Endothelial cell of umbilical vein (primary cell): ENCODE results near the gene CPED1. TPM values are rescaled to one million over a fixed set of nuclear protein-coding genes. Genes with fewer than 3 reads are reported as not detected.
A peak's percentile ranks its signal among the peaks of the same experiment; 100 is the strongest.

Experiments used
- BruUV-seq: library from RNA; stranded (reverse); fragments of 400-500 nt; replicated peaks from 2 replicates; lab custom pipeline; 2021; lab: Mats Ljungman, UMichigan
- CTCF ChIA-PET: fragments of 300-600, 350-600 bp; sonication (Branson Sonifier 250); formaldehyde crosslinking; loops from one replicate; lab custom pipeline; 2021; ENCODE audit warnings: antibody characterized with exemption, inconsistent platforms; lab: Charles Lee
- POLR2A ChIA-PET: fragments of 300-600, 350-600 bp; sonication (Branson Sonifier 250); formaldehyde crosslinking; loops from one replicate; lab custom pipeline; 2021; ENCODE audit warnings: antibody characterized with exemption, inconsistent platforms; lab: Charles Lee
- DNase-seq: peaks from one replicate; pipeline ENCODE4 v3.0.0-alpha.2; 2011; ENCODE audit warnings: low read depth, low spot score
- FAIRE-seq: peaks from 2 replicates; lab custom pipeline; 2011; peaks lifted over from hg19 to GRCh38; lab: Jason Lieb, UNC
- H2AFZ ChIP-seq: 2 replicates; pipeline ENCODE4 v1.6.0; 2012; ENCODE audit warnings: low read depth, low read length, control low read depth, inconsistent platforms
- H3K27ac ChIP-seq: 2 replicates; pipeline ENCODE4 v1.5.1; 2011; ENCODE audit warnings: low read depth, mild to moderate bottlenecking, control low read depth, low read length, moderate library complexity; ENCODE audit not compliant: insufficient read depth
- H3K27me3 ChIP-seq, 2 experiments: 2 replicates each; pipeline versions ENCODE4 v1.6.0 to v1.6.1; 2011; ENCODE audit warnings: low read length in 2 of 2, mixed read lengths in 1 of 2; ENCODE audit not compliant: control insufficient read depth in 2 of 2, insufficient read depth in 2 of 2
- H3K36me3 ChIP-seq, 2 experiments: 2 replicates in 1 of 2; 3 replicates in 1 of 2; pipeline ENCODE4 v1.5.1; 2011; ENCODE audit warnings: low read length in 2 of 2, mild to moderate bottlenecking in 1 of 2, moderate library complexity in 1 of 2; ENCODE audit not compliant: control insufficient read depth in 2 of 2, insufficient read depth in 2 of 2; ENCODE audit errors: extremely low read depth in 1 of 2
- H3K4me1 ChIP-seq: 3 replicates; pipeline ENCODE4 v1.5.1; 2011; ENCODE audit warnings: mild to moderate bottlenecking, low read length; ENCODE audit not compliant: control insufficient read depth, insufficient read depth; ENCODE audit errors: extremely low read depth
- H3K4me2 ChIP-seq: 2 replicates; pipeline ENCODE4 v1.6.1; 2011; ENCODE audit warnings: low read length, control low read depth, mixed read lengths; ENCODE audit not compliant: insufficient read depth
- H3K4me3 ChIP-seq, 3 experiments: fragments of 200-600 bp in 1 of 3; sonication (generic), shearing (Covaris generic) in 1 of 3; replicated peaks in 1 of 3; 2 replicates each; pipeline ENCODE4 v1.5.1; 2011 to 2016; ENCODE audit warnings: control low read depth in 3 of 3, low read length in 3 of 3, mild to moderate bottlenecking in 2 of 3, inconsistent platforms in 1 of 3, low read depth in 1 of 3, moderate library complexity in 1 of 3; ENCODE audit not compliant: insufficient read depth in 1 of 3
- H3K79me2 ChIP-seq: 2 replicates; pipeline ENCODE4 v1.6.0; 2012; ENCODE audit warnings: low read length, inconsistent platforms; ENCODE audit not compliant: control insufficient read depth, insufficient read depth
- H3K9ac ChIP-seq: replicated peaks from 2 replicates; pipeline ENCODE3; 2011; ENCODE audit warnings: low read length, control low read depth; ENCODE audit not compliant: insufficient read depth; ENCODE audit errors: extremely low read depth
- H3K9me1 ChIP-seq: replicated peaks from 3 replicates; pipeline ENCODE4 v1.6.0; 2011; ENCODE audit warnings: mild to moderate bottlenecking, low read length; ENCODE audit not compliant: control insufficient read depth, insufficient read depth; ENCODE audit errors: extremely low read depth
- H3K9me3 ChIP-seq: replicated peaks from 2 replicates; pipeline ENCODE4 v1.5.1; 2012; ENCODE audit warnings: low read length, inconsistent platforms; ENCODE audit not compliant: control insufficient read depth, insufficient read depth
- H4K20me1 ChIP-seq: replicated peaks from 2 replicates; pipeline ENCODE3; 2011; ENCODE audit warnings: mild to moderate bottlenecking, low read length; ENCODE audit not compliant: control insufficient read depth, insufficient read depth; ENCODE audit errors: extremely low read depth
- CTCF ChIP-seq, 2 donors: IDR thresholded peaks; 1 replicate in 1 of 2; 2 replicates in 1 of 2; pipeline ENCODE4 v1.5.1; 2011; ENCODE audit warnings: low read length in 2 of 2, mild to moderate bottlenecking in 2 of 2, moderate library complexity in 2 of 2, control low read depth in 1 of 2, inconsistent platforms in 1 of 2, low read depth in 1 of 2; ENCODE audit not compliant: insufficient read depth in 1 of 2; ENCODE audit errors: extremely low read depth in 1 of 2
- FOS ChIP-seq: IDR thresholded peaks from 2 replicates; pipeline ENCODE4 v1.6.1; 2011; ENCODE audit warnings: mild to moderate bottlenecking, low read length, moderate library complexity, borderline replicate concordance; ENCODE audit not compliant: insufficient read depth
- GATA2 ChIP-seq: IDR thresholded peaks from 2 replicates; pipeline ENCODE4 v1.7.0; 2011; ENCODE audit warnings: low read depth, mild to moderate bottlenecking, moderate library complexity, mixed read lengths, low read length; ENCODE audit not compliant: insufficient read length, insufficient read depth
- JUN ChIP-seq: IDR thresholded peaks from 2 replicates; pipeline ENCODE4 v1.6.1; 2011; ENCODE audit warnings: borderline replicate concordance, low read depth; ENCODE audit not compliant: insufficient read length, insufficient read depth
- MYC ChIP-seq: IDR thresholded peaks from one replicate; pipeline ENCODE4 v1.6.1; 2011; ENCODE audit warnings: mild to moderate bottlenecking, low read depth, low read length
- POLR2A ChIP-seq: IDR thresholded peaks from 2 replicates; pipeline ENCODE4 v1.6.1; 2012; ENCODE audit warnings: low read depth, mild to moderate bottlenecking, control low read depth, low read length
- POLR2AphosphoS5 ChIP-seq: IDR thresholded peaks from 2 replicates; pipeline ENCODE4 v1.6.1; 2012; ENCODE audit warnings: low read depth, mild to moderate bottlenecking, control low read depth, low read length, moderate library complexity; ENCODE audit not compliant: insufficient read depth
- dilution Hi-C: fragments of 300-500 bp; cut with MboI; formaldehyde crosslinking; loops from one replicate; pipeline ENCODE4 v1.15.0; 2019; ENCODE audit warnings: low sequenced_read_pairs; ENCODE audit not compliant: extremely low pct_ligation_motif_present
- intact Hi-C: fragments of 100-400 bp; cut with micrococcal nuclease; formaldehyde crosslinking; loops from one replicate; pipeline ENCODE4 v1.10.0; 2022
- polyA plus RNA-seq, 4 experiments: library from polyadenylated mRNA; depleted of rRNA in 3 of 4; stranded (reverse) in 3 of 4; unstranded in 1 of 4; fragments of >200 nt; gene quantifications; 2 replicates each; pipeline versions ENCODE4 v1.2.1 to v1.2.3, GENCODE V29; 2011 to 2012; ENCODE audit warnings: missing spikeins in 1 of 4
- total RNA-seq: library from RNA; stranded (reverse); gene quantifications from 2 replicates; pipeline ENCODE4 v1.2.3, GENCODE V29; 2021

Gene CPED1
- total and polyA plus RNA-seq, 2 donors (not counting 3 experiments of a cell fraction or from before 2014, with no cell fraction given) = 0.22 to 3.0 TPM

- H3K79me2 ChIP-seq = no peaks in the 10 kb centered on the region
- no peaks in the 10 kb centered on the region for H3K36me3 ChIP-seq
- no peak overlapping the region for H3K4me3 ChIP-seq
- no peaks in the 10 kb centered on the region for H3K9me3 ChIP-seq
- no peak overlapping the region for H2AFZ ChIP-seq
- H3K27me3 ChIP-seq = no peaks in the 10 kb centered on the region
- ChIA-PET POLR2A (no interaction called here), CTCF (interaction anchor here (0.6 to 6.1 kb wide), 18 partner anchors 9 to 216 kb away, joined by 3 to 64 read pairs (median 4); partner anchors contain the start of genes ING3 and TSPAN12)
- peak; percentile 75 for DNase-seq
- H3K4me1 ChIP-seq = peaks cover 46% of the 10 kb centered on the region
- H3K4me2 ChIP-seq = peak overlapping the region; percentile 49
- intact Hi-C loops (loop anchor here (1.0 to 10.0 kb wide), 8 partner anchors 10 to 536 kb away; no protein-coding TSS in a partner anchor), dilution Hi-C loops (no loop called here)
- TF ChIP-seq JUN (no peak), FOS (no peak), CTCF (IDR thresholded peaks at IDR 0.05; ENCODE audit: extremely low read depth in 1 of 2, insufficient read depth in 1 of 2, low read depth in 1 of 2, low read length in 2 of 2) (peak in 1 of 2 donors; percentile 26)
- H3K27ac ChIP-seq = peak overlapping the region; percentile 87
- peak; percentile 71 for FAIRE-seq
- H3K9ac ChIP-seq = peak overlapping the region; percentile 42
- H3K9me1 ChIP-seq = no peaks in the 10 kb centered on the region
- BruUV-seq = no TSS peak
- H4K20me1 ChIP-seq = no peaks in the 10 kb centered on the region
Observed at GRCh38 chr7:120941064-120941463, 47.4 kb upstream of the CPED1 start.

- no peaks in the 10 kb centered on the region for H3K79me2 ChIP-seq
- no peaks in the 10 kb centered on the region for H4K20me1 ChIP-seq
- intact Hi-C loops = loop anchor here (1.0 to 10.0 kb wide), 9 partner anchors 8 to 537 kb away; partner anchors contain the start of gene ING3
- peak overlapping the region; percentile 49 for H3K4me2 ChIP-seq
- dilution Hi-C loops = no loop called here
- FAIRE-seq (peak; percentile 94), DNase-seq (peak; percentile 97)
- H3K36me3 ChIP-seq = no peaks in the 10 kb centered on the region
- TF ChIP-seq MYC (no peak), JUN (peak; percentile 83), FOS (peak; percentile 86), POLR2AphosphoS5 (peak; percentile 98), CTCF (IDR thresholded peaks at IDR 0.05; ENCODE audit: extremely low read depth in 1 of 2, insufficient read depth in 1 of 2, low read depth in 1 of 2, low read length in 2 of 2) (no peak), POLR2A (peak; percentile 87), GATA2 (peak; percentile 99)
- peaks cover 46% of the 10 kb centered on the region for H3K4me1 ChIP-seq
- BruUV-seq = no TSS peak
- H3K27me3 ChIP-seq = no peaks in the 10 kb centered on the region
- peak overlapping the region; percentile 87 for H3K27ac ChIP-seq
- ChIA-PET CTCF (interaction anchor here (0.6 to 6.1 kb wide), 20 partner anchors 9 to 217 kb away, joined by 3 to 64 read pairs (median 4); partner anchors contain the start of genes CPED1, ING3 and TSPAN12), POLR2A (no interaction called here)
- no peaks in the 10 kb centered on the region for H3K9me3 ChIP-seq
- H2AFZ ChIP-seq = peak overlapping the region; percentile 3
- no peaks in the 10 kb centered on the region for H3K9me1 ChIP-seq
- H3K4me3 ChIP-seq = no peak overlapping the region
- peak overlapping the region; percentile 42 for H3K9ac ChIP-seq
Observed at GRCh38 chr7:120941856-120942255, 46.7 kb upstream of the CPED1 start.
